SK-N-MC (cell line): ENCODE data around the gene CAMTA1.

Source experiments
- EZH2 ChIP-seq: fragments of 200-600 bp; sonication (generic); IDR thresholded peaks from one replicate; pipeline ENCODE4 v1.6.1; 2017; ENCODE audit warnings: antibody characterized with exemption
- FOXP2 ChIP-seq: optimal IDR thresholded peaks from 2 replicates; pipeline ENCODE3; 2011; ENCODE audit warnings: mild to moderate bottlenecking, moderate library complexity; ENCODE audit not compliant: insufficient read depth; ENCODE audit errors: extremely low read length, control extremely low read depth
- POLR2AphosphoS5 ChIP-seq: IDR thresholded peaks from 2 replicates; pipeline ENCODE4 v1.6.1; 2012; ENCODE audit warnings: mild to moderate bottlenecking, low read depth, low read length, borderline replicate concordance

GRCh38 chr1:7256526-7256925 lies 471.3 kb downstream of the CAMTA1 start:
- TF ChIP-seq POLR2AphosphoS5 = no peak
- no peak for TF ChIP-seq EZH2
- no peak for TF ChIP-seq FOXP2
